Endodermal cell (in vitro differentiated cells): ENCODE measurements around the gene RHOT2. TPM values are rescaled to one million over a fixed set of nuclear protein-coding genes. Genes with fewer than 3 reads are reported as not detected.

Experiments used
- DNase-seq: peaks from one replicate; pipeline ENCODE4 v3.0.0-alpha.2; 2017
- H3K27ac ChIP-seq: 2 replicates; pipeline ENCODE4 v1.5.1; 2013; ENCODE audit warnings: mild to moderate bottlenecking, low read depth, low read length, moderate library complexity
- H3K27me3 ChIP-seq: 2 replicates; pipeline ENCODE4 v1.6.1; 2013; ENCODE audit warnings: mild to moderate bottlenecking, low read length, moderate library complexity; ENCODE audit not compliant: insufficient read depth, control insufficient read depth, poor library complexity, severe bottlenecking
- H3K36me3 ChIP-seq: 2 replicates; pipeline ENCODE4 v1.7.0; 2013; ENCODE audit warnings: mild to moderate bottlenecking, low read length, moderate library complexity; ENCODE audit not compliant: control insufficient read depth, insufficient read depth
- H3K4me1 ChIP-seq: one replicate; pipeline ENCODE4 v1.7.0; 2013; ENCODE audit warnings: low read length; ENCODE audit not compliant: control insufficient read depth, insufficient read depth
- H3K4me3 ChIP-seq: 2 replicates; pipeline ENCODE4 v1.5.1; 2013; ENCODE audit warnings: mild to moderate bottlenecking, low read length, moderate library complexity
- H3K9ac ChIP-seq: 2 replicates; pipeline ENCODE4 v1.6.1; 2013; ENCODE audit warnings: mild to moderate bottlenecking, low read length, moderate library complexity; ENCODE audit not compliant: poor library complexity, severe bottlenecking; ENCODE audit errors: extremely low read depth
- H3K9me3 ChIP-seq: 2 replicates; pipeline ENCODE4 v1.6.1; 2013; ENCODE audit warnings: mild to moderate bottlenecking, low read length, moderate library complexity; ENCODE audit not compliant: control insufficient read depth
- H3K27ac Mint-ChIP-seq: 2 replicates; pipeline ENCODE4 v1.8.0; 2020; ENCODE audit warnings: mixed read lengths
- H3K27me3 Mint-ChIP-seq: 2 replicates; pipeline ENCODE4 v1.8.0; 2021; ENCODE audit warnings: mild to moderate bottlenecking, mixed read lengths; ENCODE audit not compliant: insufficient read depth
- H3K36me3 Mint-ChIP-seq: 2 replicates; pipeline ENCODE4 v1.8.0; 2020; ENCODE audit warnings: low read depth, mixed read lengths
- H3K4me1 Mint-ChIP-seq: 2 replicates; pipeline ENCODE4 v1.8.0; 2020; ENCODE audit warnings: mixed read lengths
- H3K4me3 Mint-ChIP-seq: 2 replicates; pipeline ENCODE4 v1.8.0; 2020; ENCODE audit warnings: mild to moderate bottlenecking, moderate library complexity, mixed read lengths
- H3K9me3 Mint-ChIP-seq: 2 replicates; pipeline ENCODE4 v1.8.0; 2020; ENCODE audit warnings: mild to moderate bottlenecking, mixed read lengths
- CTCF ChIP-seq: fragments of 200-600 bp; sonication (generic); conservative IDR thresholded peaks from 2 replicates; pipeline ENCODE4 v1.5.0; 2021; ENCODE audit warnings: antibody characterized with exemption, mild to moderate bottlenecking
- WGBS, 2 experiments: methylation state at CpG; one replicate each; pipeline versions ENCODE4 v1.1.5 to v1.1.7; 2013; ENCODE audit warnings: missing lambda C conversion rate in 2 of 2, mixed read lengths in 1 of 2; ENCODE audit not compliant: insufficient coverage in 1 of 2, insufficient read length in 1 of 2; 5-methylcytosine and 5-hydroxymethylcytosine counted together
- total RNA-seq, 2 donors: library from RNA; stranded (reverse); fragmentation: NEBNext Ultra II Directional in 1 of 2; extraction: Animal tissue kit (Norgen Biotek cat#: 25700) in 1 of 2; gene quantifications; 2 replicates in 1 of 2; 3 replicates in 1 of 2; pipeline ENCODE4 v1.2.1, GENCODE V29; 2021

Gene RHOT2
- total RNA-seq, 2 donors from 2014 or later = 180 to 193 TPM

- no peaks in the 10 kb centered on the region for H3K9me3 Mint-ChIP-seq
- H3K9ac ChIP-seq = no peak overlapping the region
- no peak overlapping the region for H3K27ac ChIP-seq
- H3K9me3 ChIP-seq = no peaks in the 10 kb centered on the region
- no peak overlapping the region for H3K27ac Mint-ChIP-seq
- H3K4me3 ChIP-seq = no peak overlapping the region
- TF ChIP-seq CTCF = no peak
- no peaks in the 10 kb centered on the region for H3K27me3 Mint-ChIP-seq
- no peaks in the 10 kb centered on the region for H3K4me1 ChIP-seq
- H3K4me3 Mint-ChIP-seq = no peak overlapping the region
- no peaks in the 10 kb centered on the region for H3K36me3 Mint-ChIP-seq
- no peak for DNase-seq
- no peaks in the 10 kb centered on the region for H3K4me1 Mint-ChIP-seq
- WGBS, 2 experiments = 95 to 97% methylated on average over 23 to 28 of the region's 28 CpGs
- no peaks in the 10 kb centered on the region for H3K36me3 ChIP-seq
- H3K27me3 ChIP-seq = no peaks in the 10 kb centered on the region
These were observed 15.3 kb upstream of the RHOT2 start for GRCh38 chr16:652454-653305.

GRCh38 chr16:654034-654433, 13.9 kb upstream of the RHOT2 start:
- no peaks in the 10 kb centered on the region for H3K9me3 ChIP-seq
- H3K9me3 Mint-ChIP-seq = no peaks in the 10 kb centered on the region
- no peak overlapping the region for H3K9ac ChIP-seq
- H3K36me3 ChIP-seq = no peaks in the 10 kb centered on the region
- 94 to 96% methylated on average over 11 to 12 of the region's 12 CpGs for WGBS, 2 experiments
- H3K27me3 ChIP-seq = no peaks in the 10 kb centered on the region
- H3K4me1 Mint-ChIP-seq = no peaks in the 10 kb centered on the region
- H3K27ac ChIP-seq = no peak overlapping the region
- DNase-seq = no peak
- no peak overlapping the region for H3K4me3 ChIP-seq
- H3K27me3 Mint-ChIP-seq = no peaks in the 10 kb centered on the region
- no peaks in the 10 kb centered on the region for H3K36me3 Mint-ChIP-seq
- no peak overlapping the region for H3K4me3 Mint-ChIP-seq
- no peak overlapping the region for H3K27ac Mint-ChIP-seq
- no peaks in the 10 kb centered on the region for H3K4me1 ChIP-seq
- TF ChIP-seq CTCF = no peak

- no peak overlapping the region for H3K4me3 ChIP-seq
- no peaks in the 10 kb centered on the region for H3K27me3 ChIP-seq
- Mint-ChIP-seq H3K4me3 (no peak overlapping the region), H3K9me3 (no peaks in the 10 kb centered on the region), H3K27me3 (no peaks in the 10 kb centered on the region), H3K27ac (no peak overlapping the region), H3K36me3 (peaks cover 2% of the 10 kb centered on the region), H3K4me1 (peaks cover 3% of the 10 kb centered on the region)
- no peaks in the 10 kb centered on the region for H3K36me3 ChIP-seq
- H3K9ac ChIP-seq = no peak overlapping the region
- no peak overlapping the region for H3K27ac ChIP-seq
- WGBS, 2 experiments = 95 to 99% methylated on average over 13 to 22 of the region's 22 CpGs
- no peak for DNase-seq
- H3K9me3 ChIP-seq = no peaks in the 10 kb centered on the region
- no peak for TF ChIP-seq CTCF
- no peaks in the 10 kb centered on the region for H3K4me1 ChIP-seq
These were observed 10.4 kb upstream of the RHOT2 start for GRCh38 chr16:657487-657886.
